ENCODE results near the gene SRP14. TPM values are rescaled to one million over a fixed set of nuclear protein-coding genes. Genes with fewer than 3 reads are reported as not detected.

SRP14 gene
- total RNA-seq, 2 experiments from 2014 or later = 130 to 188 TPM

- ChIA-PET POLR2A (interaction anchor here (0.5 to 4.8 kb wide), 8 partner anchors 29 to 125 kb away, joined by 3 to 37 read pairs (median 6); partner anchors contain the start of gene BMF), CTCF (ENCODE audit: unreplicated experiment) (interaction anchor here (0.5 to 4.5 kb wide), 13 partner anchors 15 to 230 kb away, joined by 3 to 81 read pairs (median 4); partner anchors contain the start of genes BMF and BUB1B)
- peak; percentile 87 for DNase-seq (ENCODE audit: low spot score)
- H4K20me1 ChIP-seq (ENCODE audit: insufficient read depth, low read length) = no peaks in the 10 kb centered on the region
- TF ChIP-seq CTCF (conservative IDR thresholded peaks at IDR 0.05; ENCODE audit: low read length) (peak; percentile 97), EZH2phosphoT487 (IDR thresholded peaks at IDR 0.05; ENCODE audit: borderline replicate concordance, low read depth, low read length) (no peak)
- H3K4me3 ChIP-seq (ENCODE audit: low read depth, low read length, poor library complexity, severe bottlenecking) = no peak overlapping the region
- H3K9me2 ChIP-seq (ENCODE audit: insufficient read depth, low read length) = no peaks in the 10 kb centered on the region
- peaks cover 68% of the 10 kb centered on the region for H3K4me1 ChIP-seq (ENCODE audit: insufficient read depth, low read length, poor library complexity, severe bottlenecking)
- intact Hi-C loops (cut with micrococcal nuclease; ENCODE audit: unreplicated experiment) = loop anchor here (1.0 to 5.0 kb wide), 6 partner anchors 60 to 263 kb away; partner anchors contain the start of gene FSIP1
- peak overlapping the region; percentile 84; the same call in 1 of the 2 replicates for H2AFZ ChIP-seq (ENCODE audit: low read length)
- no TSS peak for BruUV-seq (replicated peaks)
- peaks cover 4% of the 10 kb centered on the region; the same call in 1 of the 2 replicates for H3K79me2 ChIP-seq (ENCODE audit: insufficient read depth, low read depth, low read length)
- H3K27ac ChIP-seq (ENCODE audit: low read depth, low read length, poor library complexity, severe bottlenecking) = peak overlapping the region; percentile 15
- H3K9me3 ChIP-seq (ENCODE audit: low read length) = no peaks in the 10 kb centered on the region
- H3K36me3 ChIP-seq (ENCODE audit: insufficient read depth, low read length) = no peaks in the 10 kb centered on the region
- peak overlapping the region; percentile 63 for H3K4me2 ChIP-seq (ENCODE audit: low read length)
These were observed 6.0 kb upstream of the SRP14 start for GRCh38 chr15:40044717-40045571.

DNA sequence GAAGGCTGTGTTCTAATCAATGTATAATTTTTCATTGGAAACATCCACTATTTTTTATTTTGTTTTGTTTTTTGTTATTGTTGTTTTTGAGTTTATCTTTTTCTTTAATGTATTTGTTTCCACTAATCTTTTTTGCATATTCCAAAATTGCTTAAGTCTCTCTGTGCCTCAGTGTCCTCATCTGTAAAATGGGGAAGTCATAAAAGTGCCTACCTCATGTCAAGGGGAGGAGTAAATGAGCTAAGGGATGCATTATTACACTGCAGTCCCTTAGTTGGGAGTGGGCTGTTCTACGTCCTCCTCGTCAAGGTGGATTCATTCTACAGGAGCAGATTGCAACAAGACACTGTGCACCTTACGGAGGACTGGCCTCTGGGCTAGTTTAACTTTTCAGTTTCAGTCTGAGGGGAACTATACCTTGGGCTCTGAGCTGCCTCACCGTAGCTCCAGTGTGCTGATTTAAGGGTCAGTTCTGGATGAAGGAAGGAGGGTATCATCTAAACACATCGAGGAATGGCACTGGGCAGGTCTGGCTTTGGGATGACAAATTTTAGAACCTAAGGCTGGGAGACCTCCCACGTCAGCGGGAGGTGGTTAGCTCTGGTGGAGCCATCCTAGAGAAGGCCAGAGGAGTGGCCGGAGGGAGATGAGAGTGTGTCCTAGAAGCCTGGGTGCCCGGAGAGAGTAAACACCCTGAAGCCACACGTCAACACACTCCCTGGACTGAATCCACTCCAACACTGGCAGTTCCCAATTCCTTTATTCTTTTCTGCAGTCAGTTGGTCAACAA, 5.1 kb upstream of the SRP14 start:
- intact Hi-C loops (cut with micrococcal nuclease; ENCODE audit: unreplicated experiment) = loop anchor here (2.0 kb wide), 1 partner anchor 173 kb away; no protein-coding TSS in a partner anchor
- Histone ChIP-seq H3K4me3 (ENCODE audit: low read depth, low read length, poor library complexity, severe bottlenecking) (no peak overlapping the region), H4K20me1 (ENCODE audit: insufficient read depth, low read length) (no peaks in the 10 kb centered on the region), H3K4me2 (ENCODE audit: low read length) (peak overlapping the region; percentile 63; the same call in 1 of the 2 replicates), H3K27ac (ENCODE audit: low read depth, low read length, poor library complexity, severe bottlenecking) (no peak overlapping the region), H2AFZ (ENCODE audit: low read length) (no peak overlapping the region), H3K79me2 (ENCODE audit: insufficient read depth, low read depth, low read length) (peaks cover 10% of the 10 kb centered on the region; the same call in 1 of the 2 replicates), H3K4me1 (ENCODE audit: insufficient read depth, low read length, poor library complexity, severe bottlenecking) (peaks cover 62% of the 10 kb centered on the region), H3K9me2 (ENCODE audit: insufficient read depth, low read length) (no peaks in the 10 kb centered on the region), H3K36me3 (ENCODE audit: insufficient read depth, low read length) (no peaks in the 10 kb centered on the region), H3K9me3 (ENCODE audit: low read length) (no peaks in the 10 kb centered on the region)
- CTCF ChIA-PET (ENCODE audit: unreplicated experiment) = interaction anchor here (1.0 to 1.2 kb wide), 2 partner anchors 63 to 173 kb away, joined by 3 to 7 read pairs; no protein-coding TSS in a partner anchor
- no peak for TF ChIP-seq EZH2phosphoT487 (IDR thresholded peaks at IDR 0.05; ENCODE audit: borderline replicate concordance, low read depth, low read length)
- TF ChIP-seq CTCF (conservative IDR thresholded peaks at IDR 0.05; ENCODE audit: low read length) = no peak
- no TSS peak for BruUV-seq (replicated peaks)
- POLR2A ChIA-PET = interaction anchor here (0.7 to 1.2 kb wide), 2 partner anchors 9 to 63 kb away, joined by 4 read pairs; no protein-coding TSS in a partner anchor
- no peak for DNase-seq (ENCODE audit: low spot score)
